ENCODE data around the gene MYO1E. TPM values are rescaled to one million over a fixed set of nuclear protein-coding genes. Genes with fewer than 3 reads are reported as not detected.
A peak's percentile ranks its signal among the peaks of the same experiment; 100 is the strongest.

MYO1E gene
- total and polyA plus RNA-seq, 2 of the 8 experiments (the other 6 are each of a cell fraction or from before 2014, with no cell fraction given), result 19.6 to 142 TPM

DNA sequence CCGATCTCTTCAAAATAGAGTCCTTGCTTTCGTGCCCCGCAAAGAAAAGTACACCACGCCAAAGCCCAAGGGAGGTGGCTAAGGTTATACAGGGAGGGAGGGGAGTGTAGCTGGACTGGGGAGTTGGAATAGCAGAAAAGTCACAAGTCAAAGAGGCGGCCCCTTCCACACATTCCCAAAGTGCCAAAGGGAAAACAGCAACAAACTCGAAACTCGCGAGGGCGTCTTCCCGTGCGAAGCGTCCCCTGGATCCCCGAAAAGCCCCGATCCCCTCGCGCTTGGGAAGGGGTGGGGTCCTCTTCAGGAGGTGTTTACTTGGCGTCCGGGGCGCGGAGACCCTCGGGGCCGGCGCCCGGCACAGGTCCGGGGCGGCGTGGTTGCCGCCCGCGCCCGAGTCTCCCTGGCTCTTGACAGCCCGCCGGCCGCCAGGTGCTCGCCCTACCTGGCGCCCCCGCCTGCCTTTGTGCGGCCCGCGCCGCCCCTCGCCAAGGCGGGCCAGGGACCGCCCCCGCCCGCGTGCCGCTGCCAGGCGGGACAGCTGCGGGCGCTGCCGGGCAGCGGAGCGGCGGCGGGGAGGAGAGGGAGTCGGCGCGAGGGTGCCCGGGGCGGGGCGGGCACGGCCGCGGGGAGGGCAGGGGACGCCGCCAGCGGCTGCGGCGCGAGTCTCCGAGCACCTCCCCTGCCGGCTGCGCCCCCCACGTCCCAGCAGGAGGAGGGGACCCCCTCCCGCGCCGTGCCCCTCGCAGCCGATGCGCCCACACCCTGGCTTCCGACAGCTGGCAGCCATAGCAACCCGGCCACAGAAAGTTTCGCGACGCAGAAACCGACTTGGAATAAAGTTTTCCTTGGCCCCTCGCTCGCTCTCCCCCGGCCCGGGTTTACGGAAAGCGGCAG, 966 bp downstream of the MYO1E start:
- peak overlapping the region; percentile 95 for H3K27ac ChIP-seq (ENCODE audit: low read depth, low read length)
- no peak overlapping the region for H2BK12ac ChIP-seq (ENCODE audit: low read depth, low read length)
- H3K23me2 ChIP-seq (ENCODE audit: low read depth, low read length), result peaks cover 8% of the 10 kb centered on the region; the same call in 1 of the 2 replicates
- peaks cover 11% of the 10 kb centered on the region in 2 experiments for H4K20me1 ChIP-seq (replicated peaks in 1 of 2; ENCODE audit: control insufficient read depth in 1 of 2, insufficient read depth in 2 of 2, low read length in 2 of 2)
- H3K4ac ChIP-seq (replicated peaks; ENCODE audit: insufficient read length, low read depth, low read length), result no peak overlapping the region
- no peak overlapping the region for H2AFZ ChIP-seq (ENCODE audit: low read length)
- no peak overlapping the region for H2BK15ac ChIP-seq (ENCODE audit: low read length)
- ChIA-PET CTCF (ENCODE audit: partially characterized antibody) (interaction anchor here (1.3 kb wide), 1 partner anchor 12 kb away, joined by 9 read pairs; no protein-coding TSS in a partner anchor), POLR2A (ENCODE audit: partially characterized antibody) (interaction anchor here (0.6 to 11.4 kb wide), 13 partner anchors 9 to 188 kb away, joined by 3 to 151 read pairs (median 4); partner anchors contain the start of gene FAM81A)
- no peak overlapping the region for H2BK5ac ChIP-seq (ENCODE audit: low read depth, low read length)
- H3K14ac ChIP-seq (ENCODE audit: insufficient read length), result no peak overlapping the region
- FAIRE-seq, result no peak
- H3K4me3 ChIP-seq (ENCODE audit: extremely low read depth in 1 of 4, insufficient read depth in 2 of 4, low read depth in 3 of 4, low read length in 4 of 4), result peak overlapping the region; percentile 79 to 86 (median 82)
- peak overlapping the region; percentile 95 for H4K8ac ChIP-seq (ENCODE audit: extremely low read depth, insufficient read depth, low read length)
- peak overlapping the region; percentile 20; the same call in 1 of the 2 replicates for H3K18ac ChIP-seq (ENCODE audit: extremely low read depth, low read length)
- H3K9ac ChIP-seq (replicated peaks in 1 of 4; ENCODE audit: extremely low read depth in 1 of 4, low read depth in 3 of 4, low read length in 3 of 4), result peak overlapping the region; percentile 86 to 90 (median 88)
- no peaks in the 10 kb centered on the region for H3K36me3 ChIP-seq (ENCODE audit: control insufficient read depth in 2 of 4, insufficient read depth in 4 of 4, low read length in 3 of 4)
- H4K91ac ChIP-seq (replicated peaks; ENCODE audit: insufficient read length, low read length), result no peak overlapping the region
- H3K79me2 ChIP-seq (ENCODE audit: control insufficient read depth in 1 of 2, insufficient read depth in 2 of 2, low read length in 2 of 2), result peaks cover 15 to 47% of the 10 kb centered on the region in 2 experiments
- peak in 1 of 2 experiments; percentile 56 for DNase-seq (ENCODE audit: low read depth in 1 of 2, low spot score in 2 of 2)
- no peaks in the 10 kb centered on the region for H3K9me3 ChIP-seq (ENCODE audit: insufficient read depth in 2 of 2, low read depth in 1 of 2, low read length in 1 of 2)
- peak overlapping the region; percentile 62 to 84 for H3K4me2 ChIP-seq (ENCODE audit: insufficient read depth in 1 of 2, low read depth in 2 of 2, low read length in 2 of 2)
- no peak overlapping the region for H3K23ac ChIP-seq (ENCODE audit: insufficient read length)
- no peak overlapping the region for H2AK5ac ChIP-seq (ENCODE audit: low read depth, low read length)
- no peaks in the 10 kb centered on the region for H3K27me3 ChIP-seq (replicated peaks in 1 of 4; ENCODE audit: control insufficient read depth in 3 of 4, extremely low read depth in 1 of 4, insufficient read depth in 3 of 4, low read length in 3 of 4)
- no peak overlapping the region for H4K5ac ChIP-seq (ENCODE audit: insufficient read length, low read depth, low read length)
- H2BK20ac ChIP-seq (ENCODE audit: low read length), result no peak overlapping the region
- peaks cover 6% of the 10 kb centered on the region; the same call in 1 of the 2 replicates for H3K79me1 ChIP-seq (ENCODE audit: low read depth, low read length)
- WGBS, 2 experiments (ENCODE audit: extremely low coverage in 1 of 2, insufficient coverage in 1 of 2, insufficient read length in 1 of 2, insufficient replicate concordance in 2 of 2, low coverage in 1 of 2, low lambda C conversion rate in 2 of 2, missing lambda C conversion rate in 1 of 2), result 1% methylated on average over 45 of the region's 93 CpGs; no CpG with 5 or more reads in 1 of the 2 experiments
- H3K56ac ChIP-seq (replicated peaks; ENCODE audit: insufficient read length, low read depth, low read length), result peak overlapping the region; percentile 48
- H2BK120ac ChIP-seq (replicated peaks; ENCODE audit: low read depth, low read length), result no peak overlapping the region
- H3K4me1 ChIP-seq (replicated peaks in 1 of 4; ENCODE audit: control insufficient read depth in 3 of 4, insufficient read depth in 4 of 4, low read length in 3 of 4), result peaks cover 0 to 7% (median 3%) of the 10 kb centered on the region in 4 experiments; a peak in 3 of 7 replicates
- TF ChIP-seq E2F6 (IDR thresholded peaks at IDR 0.05) (no peak), CEBPB (IDR thresholded peaks at IDR 0.05; ENCODE audit: low read depth, low read length) (no peak), CHD1 (IDR thresholded peaks at IDR 0.05; ENCODE audit: low read depth, low read length) (no peak), SP4 (IDR thresholded peaks at IDR 0.05; ENCODE audit: low read length) (no peak; the same call in 1 of the 2 replicates), JUND (IDR thresholded peaks at IDR 0.05; ENCODE audit: low read length) (no peak), RNF2 (IDR thresholded peaks at IDR 0.05; ENCODE audit: borderline replicate concordance, low read depth, low read length, missing control alignments, poor library complexity, severe bottlenecking) (no peak), SIX5 (IDR thresholded peaks at IDR 0.05; ENCODE audit: low read depth, low read length) (no peak), CREB1 (IDR thresholded peaks at IDR 0.05) (no peak), TAF1 (IDR thresholded peaks at IDR 0.05; ENCODE audit: low read depth, low read length) (no peak), CHD2 (IDR thresholded peaks at IDR 0.05; ENCODE audit: low read length) (no peak)
- TF ChIP-seq, protein P1, sequence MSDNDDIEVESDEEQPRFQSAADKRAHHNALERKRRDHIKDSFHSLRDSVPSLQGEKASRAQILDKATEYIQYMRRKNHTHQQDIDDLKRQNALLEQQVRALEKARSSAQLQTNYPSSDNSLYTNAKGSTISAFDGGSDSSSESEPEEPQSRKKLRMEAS (IDR thresholded peaks at IDR 0.05), result peak; percentile 44; the same call in 1 of the 2 replicates
